Erythroblast (primary cell): Measurements from ENCODE around the gene STK39.

ENCODE experiments used
- GATA1 ChIP-seq: IDR thresholded peaks from 2 replicates; pipeline ENCODE4 v1.6.1; 2011; ENCODE audit warnings: low read depth, mild to moderate bottlenecking, control low read depth, low read length, moderate library complexity
- POLR2A ChIP-seq: IDR thresholded peaks from 2 replicates; pipeline ENCODE4 v1.6.1; 2011; ENCODE audit warnings: mild to moderate bottlenecking, low read length

DNA sequence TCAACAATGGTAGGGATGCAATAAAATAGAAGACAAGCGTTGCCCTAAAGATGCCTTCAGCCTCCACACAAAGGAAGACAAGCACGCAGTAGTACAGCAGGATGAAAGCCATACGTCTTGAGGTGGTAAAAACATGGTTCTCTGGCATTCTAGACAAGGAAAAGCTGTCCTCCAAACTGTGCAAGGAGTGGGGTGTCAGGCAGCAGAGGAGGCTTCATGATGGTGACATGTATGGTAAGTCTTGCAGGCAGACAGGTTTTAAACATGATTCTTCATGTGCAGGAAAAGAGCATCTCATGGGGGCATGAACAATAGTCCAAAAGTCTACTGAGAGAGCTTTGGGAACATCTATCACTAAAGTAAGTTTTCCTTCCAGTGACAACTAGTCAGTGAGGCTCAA, 241.8 kb downstream of the STK39 start:
- TF ChIP-seq POLR2A: no peak
- TF ChIP-seq GATA1: no peak
